BE2C (cell line): Measurements from ENCODE around the gene GTSE1.

Source experiments
- DNase-seq: peaks from one replicate; pipeline ENCODE4 v3.0.0-alpha.2; 2020
- H3K27me3 ChIP-seq: fragments of 250-450 bp; sonication (Bioruptor Pico); 2 replicates; pipeline ENCODE4 v1.5.1; 2020; ENCODE audit warnings: mild to moderate bottlenecking
- H3K36me3 ChIP-seq: fragments of 250-450 bp; sonication (Bioruptor Pico); 2 replicates; pipeline ENCODE4 v1.5.1; 2020; ENCODE audit warnings: mild to moderate bottlenecking
- H3K4me1 ChIP-seq: fragments of 250-450 bp; sonication (Bioruptor Pico); 2 replicates; pipeline ENCODE4 v1.5.1; 2020
- H3K4me3 ChIP-seq: 2 replicates; pipeline ENCODE4 v1.5.1; 2011; ENCODE audit warnings: low read depth, low read length
- H3K9me3 ChIP-seq: fragments of 250-450 bp; sonication (Bioruptor Pico); 2 replicates; pipeline ENCODE4 v1.5.1; 2020
- TF ChIP-seq, protein P1 (sequence below): IDR thresholded peaks from 2 replicates; pipeline ENCODE4 v1.5.1; 2012; ENCODE audit warnings: mild to moderate bottlenecking, low read depth, low read length

Gene GTSE1

GRCh38 chr22:46367707-46368191 is 71.1 kb downstream of the GTSE1 start:
- peaks cover 10% of the 10 kb centered on the region for H3K4me1 ChIP-seq
- H3K27me3 ChIP-seq = no peaks in the 10 kb centered on the region
- TF ChIP-seq, protein P1, sequence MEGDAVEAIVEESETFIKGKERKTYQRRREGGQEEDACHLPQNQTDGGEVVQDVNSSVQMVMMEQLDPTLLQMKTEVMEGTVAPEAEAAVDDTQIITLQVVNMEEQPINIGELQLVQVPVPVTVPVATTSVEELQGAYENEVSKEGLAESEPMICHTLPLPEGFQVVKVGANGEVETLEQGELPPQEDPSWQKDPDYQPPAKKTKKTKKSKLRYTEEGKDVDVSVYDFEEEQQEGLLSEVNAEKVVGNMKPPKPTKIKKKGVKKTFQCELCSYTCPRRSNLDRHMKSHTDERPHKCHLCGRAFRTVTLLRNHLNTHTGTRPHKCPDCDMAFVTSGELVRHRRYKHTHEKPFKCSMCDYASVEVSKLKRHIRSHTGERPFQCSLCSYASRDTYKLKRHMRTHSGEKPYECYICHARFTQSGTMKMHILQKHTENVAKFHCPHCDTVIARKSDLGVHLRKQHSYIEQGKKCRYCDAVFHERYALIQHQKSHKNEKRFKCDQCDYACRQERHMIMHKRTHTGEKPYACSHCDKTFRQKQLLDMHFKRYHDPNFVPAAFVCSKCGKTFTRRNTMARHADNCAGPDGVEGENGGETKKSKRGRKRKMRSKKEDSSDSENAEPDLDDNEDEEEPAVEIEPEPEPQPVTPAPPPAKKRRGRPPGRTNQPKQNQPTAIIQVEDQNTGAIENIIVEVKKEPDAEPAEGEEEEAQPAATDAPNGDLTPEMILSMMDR = peak; percentile 87
- H3K4me3 ChIP-seq = no peak overlapping the region
- H3K36me3 ChIP-seq = no peaks in the 10 kb centered on the region
- peak; percentile 75 for DNase-seq
- no peaks in the 10 kb centered on the region for H3K9me3 ChIP-seq

DNA sequence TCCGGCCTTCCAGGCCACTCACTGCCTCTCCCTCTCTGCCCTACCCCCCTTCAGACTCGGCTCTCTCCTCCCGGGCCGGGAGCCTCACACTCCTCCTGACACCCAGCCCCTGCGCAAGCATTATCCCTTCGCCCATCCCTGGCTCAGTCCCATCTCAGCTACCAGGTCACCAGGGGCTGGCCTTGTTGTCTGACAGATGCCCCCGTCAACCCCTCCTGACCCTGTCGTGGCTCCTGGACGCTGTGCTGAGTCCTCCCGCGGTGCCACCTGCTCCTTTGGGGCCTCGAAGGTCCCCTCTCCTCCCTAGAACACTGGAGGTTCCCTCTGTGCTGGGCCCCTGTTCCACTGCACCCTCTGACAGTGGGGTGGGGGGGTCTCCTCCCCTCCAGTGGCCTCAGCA is 71.8 kb downstream of the GTSE1 start:
- no peaks in the 10 kb centered on the region for H3K36me3 ChIP-seq
- H3K27me3 ChIP-seq = no peaks in the 10 kb centered on the region
- H3K9me3 ChIP-seq = no peaks in the 10 kb centered on the region
- H3K4me3 ChIP-seq = no peak overlapping the region
- TF ChIP-seq, protein P1 = no peak
- no peak for DNase-seq
- peaks cover 10% of the 10 kb centered on the region for H3K4me1 ChIP-seq

- Histone ChIP-seq H3K36me3 (no peaks in the 10 kb centered on the region), H3K4me1 (peaks cover 10% of the 10 kb centered on the region), H3K4me3 (no peak overlapping the region)
Observed at GRCh38 chr22:46368871-46369715, 72.4 kb downstream of the GTSE1 start.

GRCh38 chr22:46369716-46370583 is 73.3 kb downstream of the GTSE1 start:
- Histone ChIP-seq H3K4me3 (no peak overlapping the region), H3K4me1 (peaks cover 2% of the 10 kb centered on the region; the same call in 1 of the 2 replicates), H3K27me3 (no peaks in the 10 kb centered on the region), H3K36me3 (no peaks in the 10 kb centered on the region), H3K9me3 (no peaks in the 10 kb centered on the region)
- DNase-seq = no peak
- TF ChIP-seq, protein P1 = no peak

More at GRCh38 chr22:46368871-46369715, 72.4 kb downstream of the GTSE1 start:
- no peak for DNase-seq
- TF ChIP-seq, protein P1 = no peak
- Histone ChIP-seq H3K27me3 (no peaks in the 10 kb centered on the region), H3K9me3 (no peaks in the 10 kb centered on the region)

- no peaks in the 10 kb centered on the region for H3K36me3 ChIP-seq
- H3K27me3 ChIP-seq = no peaks in the 10 kb centered on the region
- H3K9me3 ChIP-seq = no peaks in the 10 kb centered on the region
- DNase-seq = no peak
- TF ChIP-seq, protein P1 = no peak
- no peaks in the 10 kb centered on the region for H3K4me1 ChIP-seq
- H3K4me3 ChIP-seq = no peak overlapping the region
Observed at GRCh38 chr22:46370584-46371291, 74.1 kb downstream of the GTSE1 start.
